Omental fat pad (tissue), 4 donors: ENCODE measurements around the gene NAALADL2. TPM values are rescaled to one million over a fixed set of nuclear protein-coding genes. Genes with fewer than 3 reads are reported as not detected.

ENCODE experiments used
- ATAC-seq: fragments of 150-250 bp; one replicate; pipeline ENCODE4 v1.9.1; 2016; ENCODE audit warnings: mild to moderate bottlenecking, moderate library complexity; ENCODE audit not compliant: low FRiP score
- DNase-seq: peaks from one replicate; pipeline ENCODE4 v3.0.0-alpha.2; 2019; ENCODE audit warnings: low spot score
- total RNA-seq, 4 donors: library from RNA; depleted of rRNA; stranded (reverse); fragments of >200 nt; gene quantifications; one replicate each; pipeline ENCODE4 v1.1.0, GENCODE V29; 2016
- TF ChIP-seq, protein P1 (sequence below), 3 donors: fragments of 450-650 bp; IDR thresholded peaks; one replicate each; pipeline ENCODE4 v1.5.1; 2016 to 2017; ENCODE audit warnings: antibody characterized with exemption in 3 of 3, mild to moderate bottlenecking in 3 of 3, moderate library complexity in 2 of 3

NAALADL2 gene
- total RNA-seq, 4 donors from 2014 or later = 6.5 to 15.1 (median 8.0) TPM

DNA sequence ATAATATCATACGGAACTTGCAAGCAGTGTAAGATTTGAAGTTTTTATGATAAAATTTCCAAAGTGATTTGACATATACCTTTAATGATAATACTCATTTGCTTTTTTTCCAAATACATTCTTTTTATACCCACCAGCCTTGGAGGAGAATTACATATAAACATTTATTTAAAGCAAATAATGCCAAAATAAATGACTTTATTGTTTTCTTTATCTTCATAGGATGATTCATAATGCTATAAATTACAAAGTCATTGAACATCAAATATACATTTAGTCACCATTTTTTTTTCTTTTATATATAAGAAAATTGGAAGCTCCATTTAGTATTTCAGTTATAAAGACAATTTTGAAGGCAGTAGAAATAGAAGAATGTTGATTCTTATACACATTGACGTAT is 450.9 kb downstream of the NAALADL2 start:
- no peak for DNase-seq
- TF ChIP-seq, protein P1, sequence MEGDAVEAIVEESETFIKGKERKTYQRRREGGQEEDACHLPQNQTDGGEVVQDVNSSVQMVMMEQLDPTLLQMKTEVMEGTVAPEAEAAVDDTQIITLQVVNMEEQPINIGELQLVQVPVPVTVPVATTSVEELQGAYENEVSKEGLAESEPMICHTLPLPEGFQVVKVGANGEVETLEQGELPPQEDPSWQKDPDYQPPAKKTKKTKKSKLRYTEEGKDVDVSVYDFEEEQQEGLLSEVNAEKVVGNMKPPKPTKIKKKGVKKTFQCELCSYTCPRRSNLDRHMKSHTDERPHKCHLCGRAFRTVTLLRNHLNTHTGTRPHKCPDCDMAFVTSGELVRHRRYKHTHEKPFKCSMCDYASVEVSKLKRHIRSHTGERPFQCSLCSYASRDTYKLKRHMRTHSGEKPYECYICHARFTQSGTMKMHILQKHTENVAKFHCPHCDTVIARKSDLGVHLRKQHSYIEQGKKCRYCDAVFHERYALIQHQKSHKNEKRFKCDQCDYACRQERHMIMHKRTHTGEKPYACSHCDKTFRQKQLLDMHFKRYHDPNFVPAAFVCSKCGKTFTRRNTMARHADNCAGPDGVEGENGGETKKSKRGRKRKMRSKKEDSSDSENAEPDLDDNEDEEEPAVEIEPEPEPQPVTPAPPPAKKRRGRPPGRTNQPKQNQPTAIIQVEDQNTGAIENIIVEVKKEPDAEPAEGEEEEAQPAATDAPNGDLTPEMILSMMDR (IDR thresholded peaks at IDR 0.05) = no peak
- no peak for ATAC-seq

DNA sequence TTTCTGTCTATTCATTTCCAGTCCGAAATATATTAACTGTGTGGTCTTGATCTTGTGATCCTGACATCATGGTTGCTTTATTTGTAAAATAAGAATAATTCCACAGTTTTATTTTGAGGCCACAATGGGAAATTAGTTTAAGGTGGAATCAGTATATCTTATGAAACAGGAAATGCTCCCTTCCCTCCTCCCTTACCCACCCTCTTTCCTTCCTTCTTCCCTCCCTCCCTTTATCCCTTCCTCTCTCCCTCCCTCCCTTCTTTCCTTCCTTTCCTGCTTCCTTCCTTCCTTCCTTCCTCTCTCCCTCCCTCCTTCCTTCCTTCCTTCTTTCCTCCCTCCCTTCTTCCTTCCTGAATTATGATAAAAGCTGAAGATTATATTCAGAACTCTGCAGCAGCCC is 452.3 kb downstream of the NAALADL2 start:
- ATAC-seq (no peak), DNase-seq (no peak)
- TF ChIP-seq, protein P1 (IDR thresholded peaks at IDR 0.05) = no peak

DNA sequence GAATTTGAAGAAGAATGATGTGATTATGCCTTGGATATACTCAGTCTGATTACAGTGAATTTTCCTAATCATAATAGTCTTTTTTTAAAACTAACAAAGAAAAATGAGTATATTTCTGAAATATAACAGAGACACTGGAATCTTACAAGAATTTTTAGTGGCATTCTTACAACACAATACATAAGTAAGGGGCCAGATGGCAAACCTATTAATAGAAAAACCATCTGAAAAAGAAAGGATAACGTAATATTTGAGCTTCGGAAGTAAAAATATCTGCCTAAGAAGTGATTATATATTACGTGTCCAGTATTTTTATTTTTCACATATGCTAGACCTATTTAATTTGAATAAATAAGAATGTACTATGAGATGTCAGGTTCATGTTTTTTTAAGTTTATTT is 452.8 kb downstream of the NAALADL2 start:
- TF ChIP-seq, protein P1 (IDR thresholded peaks at IDR 0.05) = no peak
- no peak for DNase-seq
- no peak for ATAC-seq

DNA sequence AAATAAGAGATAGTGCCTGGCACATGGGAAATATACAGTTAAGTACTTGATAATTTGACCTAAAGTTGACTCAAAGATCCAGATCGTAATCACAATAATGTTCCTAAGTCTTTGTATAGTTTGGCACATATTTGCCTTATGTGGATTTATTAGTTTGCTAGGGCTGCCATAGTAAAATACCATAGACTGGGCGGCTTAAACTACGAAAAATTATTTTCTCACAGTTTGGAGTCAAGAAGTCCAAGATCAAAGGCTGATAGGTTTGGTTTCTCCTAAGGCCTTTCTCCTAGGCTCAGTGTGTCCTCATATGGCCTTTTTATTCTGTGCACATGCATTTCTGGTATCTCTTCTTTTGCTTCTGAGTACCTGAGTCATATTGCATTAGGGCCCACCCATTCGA is 453.7 kb downstream of the NAALADL2 start:
- DNase-seq = no peak
- TF ChIP-seq, protein P1 (IDR thresholded peaks at IDR 0.05) = no peak
- no peak for ATAC-seq

DNA sequence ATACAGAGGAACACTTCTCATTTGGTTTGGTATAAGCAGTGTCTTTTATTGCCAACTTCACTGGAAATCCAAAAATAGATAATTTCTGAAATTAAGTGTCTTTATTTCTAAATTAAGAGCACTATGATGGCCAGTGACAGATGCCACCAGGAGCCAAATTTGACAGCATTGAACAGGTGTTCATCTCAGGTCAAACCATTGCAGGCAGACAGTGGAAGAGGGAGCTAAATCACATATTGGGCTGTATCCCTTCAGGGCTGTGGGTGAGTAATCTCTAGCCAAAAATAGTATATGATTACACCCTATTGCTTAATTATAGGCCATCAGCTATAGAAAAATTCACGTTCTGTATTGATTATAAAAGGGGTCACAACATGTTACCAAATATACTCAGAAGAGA is 457.7 kb downstream of the NAALADL2 start:
- DNase-seq = no peak
- TF ChIP-seq, protein P1 (IDR thresholded peaks at IDR 0.05) = no peak
- no peak for ATAC-seq

DNA sequence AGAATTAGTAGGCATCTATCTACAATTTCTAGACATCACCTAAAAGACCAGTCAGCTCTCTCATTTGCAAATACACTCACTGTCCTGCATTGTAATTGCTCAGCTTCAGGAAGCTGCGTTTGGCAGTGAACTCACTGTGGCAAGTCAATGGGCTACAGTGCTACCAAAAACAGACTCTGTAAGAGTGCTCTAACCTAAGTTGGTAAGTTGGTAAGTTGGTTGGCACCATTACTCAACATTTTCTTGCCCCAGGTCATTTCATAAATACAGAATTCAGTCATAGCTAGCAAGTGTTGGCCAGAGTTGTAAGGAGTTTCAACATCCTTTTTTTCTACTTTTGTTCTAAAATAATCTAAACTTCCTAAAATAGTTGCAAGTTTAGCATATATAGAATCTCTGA is 466.3 kb downstream of the NAALADL2 start:
- no peak for DNase-seq
- TF ChIP-seq, protein P1 (IDR thresholded peaks at IDR 0.05) = no peak
- no peak for ATAC-seq

DNA sequence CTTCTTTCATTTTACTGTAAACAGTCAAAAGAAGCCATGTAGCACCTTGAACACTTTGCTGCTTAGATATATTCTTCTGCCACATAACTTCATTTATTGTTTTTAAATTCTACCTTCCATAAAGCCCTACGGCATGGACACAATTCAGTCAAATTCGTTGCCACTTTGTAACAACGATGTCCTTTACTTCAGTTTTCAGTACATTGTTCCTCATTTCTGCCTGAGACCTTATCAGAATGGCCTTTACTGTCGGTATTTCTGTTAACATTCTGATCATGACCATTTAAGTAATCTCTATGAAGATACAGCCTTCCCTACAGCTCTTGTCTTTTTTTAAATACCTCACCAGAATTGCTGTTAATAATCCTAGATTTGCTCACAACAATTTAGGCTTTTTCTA is 466.9 kb downstream of the NAALADL2 start:
- ATAC-seq = no peak
- TF ChIP-seq, protein P1 (IDR thresholded peaks at IDR 0.05) = no peak
- no peak for DNase-seq
